GM12878 (cell line): ENCODE data around the gene DOK4. TPM values are rescaled to one million over a fixed set of nuclear protein-coding genes. Genes with fewer than 3 reads are reported as not detected.

Source experiments
- ATAC-seq: fragments of 200-7000 bp; cut with Tn5 transposase; 3 replicates; pipeline ENCODE4 v1.9.1; 2020; ENCODE audit warnings: mild to moderate bottlenecking, moderate library complexity
- BruUV-seq: library from RNA; stranded (reverse); fragments of 400-500 nt; replicated peaks from 2 replicates; lab custom pipeline; 2021; lab: Mats Ljungman, UMichigan
- CTCF ChIA-PET: fragments of 300-600 bp; sonication (Branson Sonifier 250); formaldehyde crosslinking; extraction: SDS; loops from one replicate; lab custom pipeline; 2021; ENCODE audit warnings: inconsistent platforms; lab: Yijun Ruan, JAX
- POLR2A ChIA-PET: fragments of 350-600 bp; formaldehyde crosslinking; extraction: SDS; loops from one replicate; lab custom pipeline; 2021; ENCODE audit warnings: inconsistent platforms; lab: Charles Lee
- RAD21 ChIA-PET: fragments of 300-600 bp; sonication (Branson Sonifier 250); formaldehyde crosslinking; loops from one replicate; lab custom pipeline; 2023; ENCODE audit warnings: antibody characterized with exemption; ENCODE audit not compliant: unreplicated experiment; lab: Charles Lee
- SMC1A ChIA-PET: fragments of 300-600 bp; sonication (Branson Sonifier 250); formaldehyde crosslinking; loops from one replicate; lab custom pipeline; 2023; ENCODE audit not compliant: unreplicated experiment, uncharacterized antibody; lab: Charles Lee
- DNase-seq: peaks from one replicate; pipeline ENCODE4 v3.0.0-alpha.2; 2011; ENCODE audit warnings: low read depth, low spot score
- FAIRE-seq: peaks from 3 replicates; lab custom pipeline; 2011; peaks lifted over from hg19 to GRCh38; lab: Jason Lieb, UNC
- H2AFZ ChIP-seq: 2 replicates; pipeline ENCODE4 v1.6.0; 2011; ENCODE audit warnings: low read depth, low read length, control low read depth; ENCODE audit not compliant: control insufficient read depth
- H3K27ac ChIP-seq: 2 replicates; pipeline ENCODE4 v1.5.1; 2011; ENCODE audit warnings: control low read depth; ENCODE audit not compliant: control insufficient read depth, insufficient read depth
- H3K27me3 ChIP-seq, 2 experiments: replicated peaks in 1 of 2; 2 replicates each; pipeline versions ENCODE4 v1.6.0 to v1.6.1; 2011; ENCODE audit warnings: low read length in 1 of 2; ENCODE audit not compliant: control insufficient read depth in 2 of 2, insufficient read depth in 2 of 2
- H3K36me3 ChIP-seq, 2 experiments: 2 replicates each; pipeline ENCODE4 v1.5.1; 2011; ENCODE audit warnings: low read length in 1 of 2; ENCODE audit not compliant: control insufficient read depth in 2 of 2, insufficient read depth in 2 of 2
- H3K4me1 ChIP-seq: 2 replicates; pipeline ENCODE4 v1.6.1; 2011; ENCODE audit warnings: mild to moderate bottlenecking, low read length, moderate library complexity, mixed read lengths; ENCODE audit not compliant: control insufficient read depth, insufficient read depth
- H3K4me2 ChIP-seq: 2 replicates; pipeline ENCODE4 v1.6.0; 2011; ENCODE audit warnings: control low read depth; ENCODE audit not compliant: control insufficient read depth, insufficient read depth
- H3K4me3 ChIP-seq: fragments of 200-600 bp; sonication (generic); 2 replicates; pipeline ENCODE4 v1.5.1; 2016
- H3K79me2 ChIP-seq: 2 replicates; pipeline ENCODE4 v1.6.0; 2011; ENCODE audit warnings: low read length; ENCODE audit not compliant: control insufficient read depth, insufficient read depth
- H3K9ac ChIP-seq: 2 replicates; pipeline ENCODE4 v1.8.0; 2011; ENCODE audit warnings: low read length, control low read depth, mixed read lengths; ENCODE audit not compliant: control insufficient read depth, insufficient read depth
- H3K9me3 ChIP-seq: replicated peaks from 3 replicates; pipeline ENCODE4 v1.5.1; 2011; ENCODE audit warnings: mild to moderate bottlenecking, low read length; ENCODE audit not compliant: control insufficient read depth, insufficient read depth
- H4K20me1 ChIP-seq: 2 replicates; pipeline ENCODE4 v1.6.0; 2011; ENCODE audit not compliant: control insufficient read depth, insufficient read depth
- MEF2B ChIP-seq: fragments of 450-650 bp; IDR thresholded peaks from 2 replicates; pipeline ENCODE4 v1.6.1; 2018; ENCODE audit warnings: mild to moderate bottlenecking, moderate library complexity; ENCODE audit not compliant: partially characterized antibody, poor library complexity, severe bottlenecking
- SPI1 ChIP-seq: IDR thresholded peaks from 2 replicates; pipeline ENCODE4 v1.6.1; 2011; ENCODE audit warnings: low read depth, mild to moderate bottlenecking, low read length, moderate library complexity, borderline replicate concordance; ENCODE audit not compliant: insufficient read depth
- WGBS: methylation state at CpG from one replicate; pipeline ENCODE4 v1.1.6; 2016; ENCODE audit warnings: low lambda C conversion rate; ENCODE audit not compliant: insufficient replicate concordance, insufficient coverage; ENCODE audit errors: missing lambda C conversion rate; 5-methylcytosine and 5-hydroxymethylcytosine counted together
- in situ Hi-C: fragments of 300-500 bp; cut with MboI; formaldehyde crosslinking; loops from 9 replicates; pipeline ENCODE4 v1.14.3; 2018; ENCODE audit warnings: mixed read lengths
- intact Hi-C: fragments of 100-400 bp; cut with micrococcal nuclease; formaldehyde crosslinking; loops from one replicate; pipeline ENCODE4 v1.14.2; 2022; ENCODE audit not compliant: unreplicated experiment
- polyA plus RNA-seq, 11 experiments: library from polyadenylated mRNA; depleted of rRNA in 4 of 11; unstranded in 6 of 11; stranded (reverse) in 5 of 11; fragments of >200 nt; fragmentation: Nextera tagmentation in 4 of 11; fragmentation: Illumina TruSeq in 1 of 11; extraction: Ambion mirVana in 4 of 11; extraction: Trizol in 1 of 11; gene quantifications; 1 replicate in 1 of 11; 2 replicates in 10 of 11; pipeline versions ENCODE4 v1.2.1 to v1.2.3, GENCODE V29; 2011 to 2016; ENCODE audit warnings: inconsistent platforms in 2 of 11, missing spikeins in 2 of 11, low read depth in 1 of 11
- total RNA-seq, 4 experiments: library from RNA; depleted of rRNA in 3 of 4; stranded (reverse); fragments of >200 nt in 3 of 4; fragmentation: Illumina TruSeq in 1 of 4; extraction: Trizol in 1 of 4; gene quantifications; 2 replicates each; pipeline versions ENCODE4 v1.2.1 to v1.2.3, GENCODE V29; 2013 to 2021

Gene DOK4
- total and polyA plus RNA-seq, 10 of the 15 experiments (the other 5 are each of a cell fraction or from before 2014, with no cell fraction given) = 0.20 to 7.0 (median 2.4) TPM; not detected in 1

- H3K27ac ChIP-seq = 0 out of 2 replicates have a peak overlapping the region, but pooled peaks have one; percentile 13
- TF ChIP-seq SPI1 (0 out of 2 replicates have a peak, but pooled peaks have one; percentile 13), MEF2B (no peak)
- 80% methylated on average over 14 of the region's 14 CpGs for WGBS
- ChIA-PET RAD21 (interaction anchor here (1.0 to 1.6 kb wide), 2 partner anchors 10 to 13 kb away, joined by 3 to 4 read pairs; partner anchors contain the start of gene ADGRG5), POLR2A (no interaction called here), SMC1A (interaction anchor here (1.0 to 3.2 kb wide), 2 partner anchors 8 to 12 kb away, joined by 3 to 14 read pairs; partner anchors contain the start of gene ADGRG5), CTCF (interaction anchor here (1.1 to 2.5 kb wide), 3 partner anchors 8 to 113 kb away, joined by 3 to 16 read pairs (median 6); no protein-coding TSS in a partner anchor)
- intact Hi-C loops = no loop called here
- in situ Hi-C loops = no loop called here
- FAIRE-seq (peak; percentile 85), DNase-seq (no peak), ATAC-seq (peak; percentile 23)
- BruUV-seq = no TSS peak
- H3K4me2 ChIP-seq = peak overlapping the region; percentile 78
- H3K79me2 ChIP-seq = peaks cover 4% of the 10 kb centered on the region
- H3K27me3 ChIP-seq = no peaks in the 10 kb centered on the region
- no peaks in the 10 kb centered on the region for H4K20me1 ChIP-seq
- H3K9ac ChIP-seq = no peak overlapping the region
- H3K4me3 ChIP-seq = peak overlapping the region; percentile 17; the same call in 1 of the 2 replicates
- peaks cover 32% of the 10 kb centered on the region for H3K4me1 ChIP-seq
- H3K36me3 ChIP-seq = no peaks in the 10 kb centered on the region; a peak in 1 of 4 replicates
- 0 out of 2 replicates have a peak overlapping the region, but pooled peaks have one; percentile 5 for H2AFZ ChIP-seq
- no peaks in the 10 kb centered on the region for H3K9me3 ChIP-seq
Measured at GRCh38 chr16:57529391-57530103, 43.3 kb upstream of the DOK4 start.
